Breast epithelium (tissue), 4 donors: ENCODE results near the gene LEKR1. TPM values are rescaled to one million over a fixed set of nuclear protein-coding genes. Genes with fewer than 3 reads are reported as not detected.
"Not testable (repeated sequence)": the region's sequence is repeated elsewhere in the genome, so short reads cannot be mapped to it uniquely, and the experiment has no call there.

Source experiments
- DNase-seq, 2 donors: peaks; one replicate each; pipeline ENCODE4 v3.0.0-alpha.2; 2019; ENCODE audit warnings: low spot score in 2 of 2
- H3K27ac ChIP-seq, 2 donors: fragments of 200-600 bp; sonication (generic) in 1 of 2; one replicate each; pipeline ENCODE4 v1.5.1; 2016 to 2019; ENCODE audit warnings: mild to moderate bottlenecking in 1 of 2
- H3K27me3 ChIP-seq, 2 donors: fragments of 200-600 bp; sonication (generic) in 1 of 2; one replicate each; pipeline versions ENCODE4 v1.5.1 to v1.6.0; 2017 to 2019; ENCODE audit warnings: control low read depth in 1 of 2, mild to moderate bottlenecking in 1 of 2
- H3K36me3 ChIP-seq: fragments of 200-600 bp; one replicate; pipeline ENCODE4 v1.5.1; 2019
- H3K4me1 ChIP-seq, 2 donors: fragments of 200-600 bp; sonication (generic); one replicate each; pipeline ENCODE4 v1.5.1; 2016 to 2019; ENCODE audit warnings: control low read depth in 1 of 2
- H3K4me3 ChIP-seq, 3 donors: fragments of 200-600 bp; sonication (generic); 1 replicate in 2 of 3; 2 replicates in 1 of 3; pipeline ENCODE4 v1.5.1; 2016 to 2019; ENCODE audit warnings: mild to moderate bottlenecking in 3 of 3, moderate library complexity in 2 of 3
- H3K9me3 ChIP-seq, 2 donors: fragments of 200-600 bp; sonication (generic) in 1 of 2; one replicate each; pipeline ENCODE4 v1.5.1; 2016 to 2019; ENCODE audit warnings: control low read depth in 1 of 2
- POLR2A ChIP-seq: fragments of 450-650 bp; IDR thresholded peaks from one replicate; pipeline ENCODE4 v1.6.1; 2016; ENCODE audit warnings: antibody characterized with exemption, mild to moderate bottlenecking, moderate library complexity
- POLR2AphosphoS5 ChIP-seq, 3 donors: sonication (generic); formaldehyde crosslinking; IDR thresholded peaks; one replicate each; pipeline ENCODE4 v1.6.1; 2017; ENCODE audit warnings: antibody characterized with exemption in 3 of 3
- intact Hi-C: fragments of 100-400 bp; cut with DNase I; formaldehyde crosslinking; loops from one replicate; pipeline ENCODE4 v1.15.1; 2023; ENCODE audit warnings: low total_unique reads
- total RNA-seq, 3 donors: library from RNA; depleted of rRNA; stranded (reverse); fragments of >200 nt; gene quantifications; one replicate each; pipeline ENCODE4 v1.1.0, GENCODE V29; 2016
- TF ChIP-seq, protein P1 (sequence below), 3 donors: fragments of 450-650 bp; IDR thresholded peaks; one replicate each; pipeline ENCODE4 v1.5.1; 2016 to 2017; ENCODE audit warnings: antibody characterized with exemption in 3 of 3, mild to moderate bottlenecking in 3 of 3, moderate library complexity in 3 of 3

Gene LEKR1
- total RNA-seq, 3 donors from 2014 or later, result 1.6 to 8.0 (median 2.3) TPM

DNA sequence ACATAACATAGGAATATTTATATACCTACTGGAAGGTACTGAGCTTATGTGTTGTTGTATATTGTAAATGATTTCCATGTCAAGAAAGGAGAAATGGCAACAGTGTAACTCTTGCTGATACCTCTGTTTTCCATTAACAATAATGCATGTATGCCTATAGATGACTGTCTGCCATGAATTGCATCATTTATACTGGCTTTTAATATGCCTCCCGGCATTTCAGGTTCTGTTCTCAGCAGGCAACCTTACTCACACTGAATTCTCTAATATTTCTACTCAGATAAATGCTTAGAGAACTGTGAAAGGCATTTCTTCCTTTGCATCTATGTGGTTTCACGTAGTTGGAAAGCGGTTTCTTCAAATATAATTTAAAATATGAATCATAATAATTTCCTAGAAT, 41.8 kb downstream of the LEKR1 start:
- Histone ChIP-seq H3K27me3 (no peaks in the 10 kb centered on the region), H3K27ac (no peak overlapping the region), H3K36me3 (no peaks in the 10 kb centered on the region), H3K4me1 (no peaks in the 10 kb centered on the region), H3K9me3 (peaks cover 0 to 8% of the 10 kb centered on the region in 2 donors), H3K4me3 (no peak overlapping the region)
- TF ChIP-seq POLR2AphosphoS5 (IDR thresholded peaks at IDR 0.05) (no peak), POLR2A (no peak)
- TF ChIP-seq, protein P1, sequence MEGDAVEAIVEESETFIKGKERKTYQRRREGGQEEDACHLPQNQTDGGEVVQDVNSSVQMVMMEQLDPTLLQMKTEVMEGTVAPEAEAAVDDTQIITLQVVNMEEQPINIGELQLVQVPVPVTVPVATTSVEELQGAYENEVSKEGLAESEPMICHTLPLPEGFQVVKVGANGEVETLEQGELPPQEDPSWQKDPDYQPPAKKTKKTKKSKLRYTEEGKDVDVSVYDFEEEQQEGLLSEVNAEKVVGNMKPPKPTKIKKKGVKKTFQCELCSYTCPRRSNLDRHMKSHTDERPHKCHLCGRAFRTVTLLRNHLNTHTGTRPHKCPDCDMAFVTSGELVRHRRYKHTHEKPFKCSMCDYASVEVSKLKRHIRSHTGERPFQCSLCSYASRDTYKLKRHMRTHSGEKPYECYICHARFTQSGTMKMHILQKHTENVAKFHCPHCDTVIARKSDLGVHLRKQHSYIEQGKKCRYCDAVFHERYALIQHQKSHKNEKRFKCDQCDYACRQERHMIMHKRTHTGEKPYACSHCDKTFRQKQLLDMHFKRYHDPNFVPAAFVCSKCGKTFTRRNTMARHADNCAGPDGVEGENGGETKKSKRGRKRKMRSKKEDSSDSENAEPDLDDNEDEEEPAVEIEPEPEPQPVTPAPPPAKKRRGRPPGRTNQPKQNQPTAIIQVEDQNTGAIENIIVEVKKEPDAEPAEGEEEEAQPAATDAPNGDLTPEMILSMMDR (IDR thresholded peaks at IDR 0.05), result no peak
- DNase-seq, result no peak
- intact Hi-C loops, result no loop called here

DNA sequence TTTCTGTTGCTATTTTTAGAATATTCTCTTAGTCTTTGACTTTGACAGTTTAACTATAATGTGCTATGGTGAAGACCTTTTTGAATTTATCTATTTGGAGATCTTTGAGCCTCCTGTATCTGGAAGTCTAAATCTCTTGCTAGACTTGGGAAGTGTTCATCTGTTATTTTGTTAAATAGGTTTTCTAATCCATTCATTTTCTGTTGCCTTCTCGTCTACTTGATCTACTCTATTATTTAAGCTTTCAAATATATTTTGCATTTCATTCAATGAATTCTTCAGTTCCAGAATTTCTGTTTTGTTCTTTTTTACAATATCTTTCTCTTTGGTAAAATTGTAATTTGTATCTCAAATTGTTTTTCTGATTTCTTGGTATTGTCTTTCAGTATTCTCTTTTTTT, 47.8 kb downstream of the LEKR1 start:
- no peak overlapping the region for H3K27ac ChIP-seq
- no peaks in the 10 kb centered on the region for H3K27me3 ChIP-seq
- intact Hi-C loops, result no loop called here
- H3K4me3 ChIP-seq, result no peak overlapping the region
- TF ChIP-seq POLR2AphosphoS5 (IDR thresholded peaks at IDR 0.05) (no peak), POLR2A (no peak)
- TF ChIP-seq, protein P1 (IDR thresholded peaks at IDR 0.05), result no peak
- H3K36me3 ChIP-seq, result no peaks in the 10 kb centered on the region
- H3K9me3 ChIP-seq, result peaks cover 0 to 36% of the 10 kb centered on the region in 2 donors
- no peaks in the 10 kb centered on the region for H3K4me1 ChIP-seq
- DNase-seq, result no peak

DNA sequence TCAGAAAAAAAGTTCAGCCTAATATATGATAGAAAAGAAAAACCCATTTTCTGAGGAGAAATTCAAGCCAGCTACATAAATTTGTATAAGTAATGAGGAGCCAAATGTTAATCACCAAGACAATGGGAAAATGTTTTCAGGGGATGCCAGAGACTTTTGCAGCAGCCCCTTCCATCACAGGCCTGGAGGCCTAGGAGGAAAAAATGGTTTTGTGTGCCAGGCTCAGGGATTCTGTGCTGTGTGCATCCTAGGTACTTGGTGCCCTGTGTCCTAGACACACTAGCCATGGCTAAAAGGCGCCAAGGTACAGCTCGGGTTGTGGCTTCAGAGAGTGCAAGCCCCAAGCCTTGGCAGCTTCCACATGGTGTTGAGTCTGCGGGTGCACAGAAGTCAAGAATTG, 53.3 kb downstream of the LEKR1 start:
- H3K27me3 ChIP-seq, H3K36me3 ChIP-seq, intact Hi-C loops, H3K4me1 ChIP-seq, H3K27ac ChIP-seq, H3K4me3 ChIP-seq, DNase-seq: not testable (repeated sequence)
- H3K9me3 ChIP-seq, result peaks cover 7 to 42% of the 10 kb centered on the region in 2 donors

- no peaks in the 10 kb centered on the region for H3K36me3 ChIP-seq
Measured at GRCh38 chr3:156885761-156886160, 59.6 kb downstream of the LEKR1 start.

GRCh38 chr3:156888176-156888575, 62.0 kb downstream of the LEKR1 start:
- Histone ChIP-seq H3K9me3 (peaks cover 0 to 14% of the 10 kb centered on the region in 2 donors), H3K36me3 (no peaks in the 10 kb centered on the region), H3K4me1 (no peaks in the 10 kb centered on the region), H3K27ac (no peak overlapping the region), H3K27me3 (no peaks in the 10 kb centered on the region), H3K4me3 (no peak overlapping the region)
- intact Hi-C loops, result no loop called here
- TF ChIP-seq POLR2AphosphoS5 (IDR thresholded peaks at IDR 0.05) (no peak), POLR2A (no peak)
- TF ChIP-seq, protein P1 (IDR thresholded peaks at IDR 0.05), result no peak
- DNase-seq, result no peak

More at GRCh38 chr3:156885761-156886160, 59.6 kb downstream of the LEKR1 start:
- no peak for DNase-seq
- no peak overlapping the region for H3K4me3 ChIP-seq
- no peak overlapping the region for H3K27ac ChIP-seq
- H3K9me3 ChIP-seq, result peaks cover 0 to 15% of the 10 kb centered on the region in 2 donors
- TF ChIP-seq, protein P1 (IDR thresholded peaks at IDR 0.05), result no peak
- TF ChIP-seq POLR2AphosphoS5 (IDR thresholded peaks at IDR 0.05) (no peak), POLR2A (no peak)
- H3K4me1 ChIP-seq, result no peaks in the 10 kb centered on the region
- intact Hi-C loops, result no loop called here
- no peaks in the 10 kb centered on the region for H3K27me3 ChIP-seq

DNA sequence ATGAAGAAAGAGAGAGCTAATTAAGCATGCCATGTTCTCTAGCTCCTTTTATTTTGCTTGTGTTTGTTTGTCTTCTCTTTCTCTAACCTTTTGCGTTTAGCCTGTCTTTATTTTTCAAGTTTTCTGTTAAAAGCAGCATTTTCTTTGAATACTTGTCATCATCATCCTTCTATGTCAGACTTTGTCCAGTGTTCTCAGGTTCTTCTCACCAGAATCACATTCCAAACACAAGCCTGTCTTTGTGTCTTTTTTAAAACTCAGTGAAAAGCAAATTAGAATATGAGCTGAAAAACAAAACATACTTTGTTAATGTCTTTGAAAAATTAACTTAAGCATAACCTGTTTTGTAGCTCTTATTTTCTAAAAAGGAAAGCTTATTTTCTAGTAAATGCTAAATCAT, 62.4 kb downstream of the LEKR1 start:
- Histone ChIP-seq H3K4me3 (no peak overlapping the region), H3K4me1 (no peaks in the 10 kb centered on the region), H3K36me3 (no peaks in the 10 kb centered on the region), H3K27me3 (no peaks in the 10 kb centered on the region), H3K27ac (no peak overlapping the region), H3K9me3 (peaks cover 0 to 10% of the 10 kb centered on the region in 2 donors)
- TF ChIP-seq, protein P1 (IDR thresholded peaks at IDR 0.05), result no peak
- TF ChIP-seq POLR2AphosphoS5 (IDR thresholded peaks at IDR 0.05) (no peak), POLR2A (no peak)
- intact Hi-C loops, result no loop called here
- no peak for DNase-seq
